Measurements from ENCODE around the gene PJA1.

DNA sequence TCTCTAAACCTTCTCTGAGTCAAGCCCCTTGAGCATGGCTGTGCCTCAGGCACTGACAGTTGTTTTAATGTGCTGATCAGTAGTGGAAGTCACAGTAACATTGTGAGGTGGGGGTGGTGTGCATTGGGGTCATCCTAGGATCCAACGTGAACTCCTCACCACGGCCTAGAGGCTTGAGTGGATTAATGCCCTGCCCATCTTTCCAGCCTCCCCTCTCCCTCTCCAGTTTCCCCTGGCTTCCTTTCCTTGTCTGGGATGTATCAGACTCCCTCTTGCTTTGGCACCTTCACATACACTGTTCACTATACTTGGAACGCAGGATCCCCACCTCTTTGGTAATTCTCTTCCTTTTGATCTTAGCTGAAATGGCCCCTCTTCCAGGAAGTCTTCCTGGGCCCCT is 13.3 kb upstream of the PJA1 start:
- TF ChIP-seq, protein P1, sequence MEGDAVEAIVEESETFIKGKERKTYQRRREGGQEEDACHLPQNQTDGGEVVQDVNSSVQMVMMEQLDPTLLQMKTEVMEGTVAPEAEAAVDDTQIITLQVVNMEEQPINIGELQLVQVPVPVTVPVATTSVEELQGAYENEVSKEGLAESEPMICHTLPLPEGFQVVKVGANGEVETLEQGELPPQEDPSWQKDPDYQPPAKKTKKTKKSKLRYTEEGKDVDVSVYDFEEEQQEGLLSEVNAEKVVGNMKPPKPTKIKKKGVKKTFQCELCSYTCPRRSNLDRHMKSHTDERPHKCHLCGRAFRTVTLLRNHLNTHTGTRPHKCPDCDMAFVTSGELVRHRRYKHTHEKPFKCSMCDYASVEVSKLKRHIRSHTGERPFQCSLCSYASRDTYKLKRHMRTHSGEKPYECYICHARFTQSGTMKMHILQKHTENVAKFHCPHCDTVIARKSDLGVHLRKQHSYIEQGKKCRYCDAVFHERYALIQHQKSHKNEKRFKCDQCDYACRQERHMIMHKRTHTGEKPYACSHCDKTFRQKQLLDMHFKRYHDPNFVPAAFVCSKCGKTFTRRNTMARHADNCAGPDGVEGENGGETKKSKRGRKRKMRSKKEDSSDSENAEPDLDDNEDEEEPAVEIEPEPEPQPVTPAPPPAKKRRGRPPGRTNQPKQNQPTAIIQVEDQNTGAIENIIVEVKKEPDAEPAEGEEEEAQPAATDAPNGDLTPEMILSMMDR (IDR thresholded peaks at IDR 0.05; ENCODE audit: poor library complexity) = no peak
- TF ChIP-seq EZH2 (IDR thresholded peaks at IDR 0.05; ENCODE audit: borderline replicate concordance) = no peak
